Measurements from ENCODE around the gene PAMR1. TPM values are rescaled to one million over a fixed set of nuclear protein-coding genes. Genes with fewer than 3 reads are reported as not detected.

Gene PAMR1
- total RNA-seq, 6 experiments from 2014 or later, result 2.0 to 4.2 (median 2.8) TPM

- H3K4me3 ChIP-seq, result no peak overlapping the region
- no peaks in the 10 kb centered on the region for H3K36me3 ChIP-seq
- no peaks in the 10 kb centered on the region for H3K27me3 ChIP-seq
- WGBS (ENCODE audit: insufficient coverage, low coverage, low lambda C conversion rate, missing lambda C conversion rate), result 48% methylated on average over 6 of the region's 7 CpGs
- intact Hi-C loops (cut with DNase I), result no loop called here
- H3K9me3 ChIP-seq, result no peaks in the 10 kb centered on the region
- peak; percentile 75 to 84 (median 78) for ATAC-seq
- H3K27ac ChIP-seq, result no peak overlapping the region
- H3K4me1 ChIP-seq, result peaks cover 0 to 5% (median 0%) of the 10 kb centered on the region in 4 donors
- DNase-seq, result peak in 1 of 3 donors; percentile 32
- TF ChIP-seq CTCF (IDR thresholded peaks at IDR 0.05) (peak; percentile 38 to 60 (median 42)), POLR2A (IDR thresholded peaks at IDR 0.05) (no peak)
Observed at GRCh38 chr11:35404388-35404775, 121.0 kb downstream of the PAMR1 start.

GRCh38 chr11:35403765-35404387, 121.5 kb downstream of the PAMR1 start:
- no peak overlapping the region for H3K4me3 ChIP-seq
- no peaks in the 10 kb centered on the region for H3K27me3 ChIP-seq
- TF ChIP-seq POLR2A (IDR thresholded peaks at IDR 0.05), result no peak
- no peak for TF ChIP-seq CTCF (IDR thresholded peaks at IDR 0.05)
- H3K36me3 ChIP-seq, result no peaks in the 10 kb centered on the region
- H3K27ac ChIP-seq, result no peak overlapping the region
- H3K4me1 ChIP-seq, result peaks cover 0 to 5% (median 0%) of the 10 kb centered on the region in 4 donors
- DNase-seq, result no peak
- H3K9me3 ChIP-seq, result no peaks in the 10 kb centered on the region
- ATAC-seq, result peak; percentile 75 to 91 (median 76)
- intact Hi-C loops (cut with DNase I), result no loop called here
- 74% methylated on average over 5 of the region's 7 CpGs for WGBS (ENCODE audit: insufficient coverage, low coverage, low lambda C conversion rate, missing lambda C conversion rate)

- WGBS (ENCODE audit: insufficient coverage, low coverage, low lambda C conversion rate, missing lambda C conversion rate), result 76% methylated on average over 8 of the region's 9 CpGs
- Histone ChIP-seq H3K9me3 (no peaks in the 10 kb centered on the region), H3K36me3 (no peaks in the 10 kb centered on the region), H3K4me3 (no peak overlapping the region), H3K27me3 (no peaks in the 10 kb centered on the region), H3K4me1 (peaks cover 0 to 5% (median 0%) of the 10 kb centered on the region in 4 donors), H3K27ac (no peak overlapping the region)
- TF ChIP-seq POLR2A (IDR thresholded peaks at IDR 0.05), result no peak
- no peak for TF ChIP-seq CTCF (IDR thresholded peaks at IDR 0.05)
- DNase-seq (no peak), ATAC-seq (no peak)
- intact Hi-C loops (cut with DNase I), result no loop called here
Observed at GRCh38 chr11:35402751-35403660, 122.4 kb downstream of the PAMR1 start.

GRCh38 chr11:35398881-35399280, 126.5 kb downstream of the PAMR1 start:
- DNase-seq (no peak), ATAC-seq (no peak)
- intact Hi-C loops (cut with DNase I), result loop anchor here in 1 of 2 donors (10.0 kb wide), 2 partner anchors 154 to 464 kb away; no protein-coding TSS in a partner anchor
- Histone ChIP-seq H3K36me3 (no peaks in the 10 kb centered on the region), H3K27ac (no peak overlapping the region), H3K27me3 (no peaks in the 10 kb centered on the region), H3K9me3 (no peaks in the 10 kb centered on the region), H3K4me3 (no peak overlapping the region), H3K4me1 (peaks cover 0 to 3% (median 0%) of the 10 kb centered on the region in 4 donors)
- no peak for TF ChIP-seq CTCF (IDR thresholded peaks at IDR 0.05)
- TF ChIP-seq POLR2A (IDR thresholded peaks at IDR 0.05), result no peak
- 55% methylated on average over 1 of the region's 1 CpG for WGBS (ENCODE audit: insufficient coverage, low coverage, low lambda C conversion rate, missing lambda C conversion rate)

All from right lobe of liver (tissue), 6 donors.